H1 (cell line): ENCODE data around the gene COL6A3. TPM values are rescaled to one million over a fixed set of nuclear protein-coding genes. Genes with fewer than 3 reads are reported as not detected.

Experiments used
- CTCF ChIA-PET: fragments of 300-600 bp; sonication (Branson Sonifier 250); formaldehyde crosslinking; loops from one replicate; lab custom pipeline; 2021; ENCODE audit not compliant: partially characterized antibody; lab: Charles Lee
- POLR2A ChIA-PET: fragments of 300-600 bp; sonication (Branson Sonifier 250); formaldehyde crosslinking; loops from one replicate; lab custom pipeline; 2021; ENCODE audit warnings: inconsistent platforms; ENCODE audit not compliant: partially characterized antibody; lab: Charles Lee
- DNase-seq, 2 experiments: peaks; one replicate each; pipeline versions ENCODE4 v3.0.0 to v3.0.0-alpha.2; 2010 to 2022; ENCODE audit warnings: low spot score in 2 of 2, low read depth in 1 of 2, mixed read lengths in 1 of 2
- FAIRE-seq: peaks from 2 replicates; lab custom pipeline; 2011; peaks lifted over from hg19 to GRCh38; lab: Jason Lieb, UNC
- H2AFZ ChIP-seq: 2 replicates; pipeline ENCODE4 v1.8.1; 2012; ENCODE audit warnings: low read length, inconsistent platforms
- H2AK5ac ChIP-seq: 2 replicates; pipeline ENCODE4 v1.6.1; 2013; ENCODE audit warnings: low read depth, low read length
- H2BK120ac ChIP-seq: replicated peaks from 2 replicates; pipeline ENCODE3; 2013; ENCODE audit warnings: low read depth, low read length, inconsistent platforms
- H2BK12ac ChIP-seq: 2 replicates; pipeline ENCODE4 v1.6.1; 2013; ENCODE audit warnings: low read depth, low read length
- H2BK15ac ChIP-seq: 2 replicates; pipeline ENCODE4 v1.6.1; 2013; ENCODE audit warnings: low read length
- H2BK20ac ChIP-seq: 2 replicates; pipeline ENCODE4 v1.6.1; 2013; ENCODE audit warnings: low read length
- H2BK5ac ChIP-seq: 2 replicates; pipeline ENCODE4 v1.6.1; 2013; ENCODE audit warnings: low read depth, low read length
- H3K14ac ChIP-seq: 2 replicates; pipeline ENCODE4 v1.6.1; 2013; ENCODE audit warnings: inconsistent platforms; ENCODE audit not compliant: insufficient read length
- H3K18ac ChIP-seq: 2 replicates; pipeline ENCODE4 v1.6.1; 2013; ENCODE audit warnings: low read length; ENCODE audit errors: extremely low read depth
- H3K23ac ChIP-seq: 2 replicates; pipeline ENCODE4 v1.6.1; 2013; ENCODE audit warnings: inconsistent platforms; ENCODE audit not compliant: insufficient read length
- H3K23me2 ChIP-seq: 2 replicates; pipeline ENCODE4 v1.6.1; 2013; ENCODE audit warnings: low read depth, low read length
- H3K27ac ChIP-seq: 2 replicates; pipeline ENCODE4 v1.6.1; 2011; ENCODE audit warnings: low read depth, low read length, inconsistent platforms
- H3K27me3 ChIP-seq, 4 experiments: replicated peaks in 1 of 4; 1 replicate in 1 of 4; 2 replicates in 3 of 4; pipeline versions ENCODE4 v1.6.1 to v1.8.1; 2011 to 2013; ENCODE audit warnings: low read length in 3 of 4, mild to moderate bottlenecking in 3 of 4, inconsistent platforms in 2 of 4, mixed read lengths in 2 of 4, moderate library complexity in 1 of 4; ENCODE audit not compliant: control insufficient read depth in 3 of 4, insufficient read depth in 3 of 4; ENCODE audit errors: extremely low read depth in 1 of 4
- H3K36me3 ChIP-seq, 4 experiments: 2 replicates each; pipeline versions ENCODE4 v1.6.1 to v1.8.1; 2011 to 2013; ENCODE audit warnings: mild to moderate bottlenecking in 4 of 4, low read length in 3 of 4, moderate library complexity in 2 of 4, control low read depth in 1 of 4, inconsistent platforms in 1 of 4; ENCODE audit not compliant: insufficient read depth in 4 of 4, control insufficient read depth in 2 of 4
- H3K4ac ChIP-seq: replicated peaks from 2 replicates; pipeline ENCODE3; 2013; ENCODE audit warnings: low read length, low read depth, mixed read lengths, inconsistent platforms; ENCODE audit not compliant: insufficient read length
- H3K4me1 ChIP-seq, 4 experiments: replicated peaks in 1 of 4; 1 replicate in 1 of 4; 2 replicates in 3 of 4; pipeline versions ENCODE4 v1.6.1 to v1.8.1; 2011 to 2013; ENCODE audit warnings: low read length in 3 of 4, inconsistent platforms in 2 of 4, mixed read lengths in 1 of 4; ENCODE audit not compliant: insufficient read depth in 4 of 4, control insufficient read depth in 3 of 4
- H3K4me2 ChIP-seq, 2 experiments: 2 replicates each; pipeline versions ENCODE4 v1.6.1 to v1.8.1; 2011 to 2013; ENCODE audit warnings: low read depth in 2 of 2, low read length in 2 of 2, control low read depth in 1 of 2, inconsistent platforms in 1 of 2, mild to moderate bottlenecking in 1 of 2; ENCODE audit not compliant: insufficient read depth in 1 of 2
- H3K4me3 ChIP-seq, 4 experiments: fragments of 200-600, 300-600 bp in 1 of 4; sonication (generic), shearing (Covaris generic), sonication (Bioruptor Twin) in 1 of 4; 2 replicates each; pipeline versions ENCODE4 v1.5.1 to v1.8.1; 2011 to 2016; ENCODE audit warnings: low read length in 4 of 4, low read depth in 3 of 4, control low read depth in 2 of 4, inconsistent platforms in 2 of 4, mild to moderate bottlenecking in 2 of 4, mixed read lengths in 1 of 4, moderate library complexity in 1 of 4; ENCODE audit not compliant: insufficient read depth in 2 of 4; ENCODE audit errors: extremely low read depth in 1 of 4
- H3K56ac ChIP-seq: replicated peaks from 2 replicates; pipeline ENCODE3; 2013; ENCODE audit warnings: low read depth, mild to moderate bottlenecking, mixed read lengths, low read length, inconsistent platforms; ENCODE audit not compliant: insufficient read length
- H3K79me1 ChIP-seq: 2 replicates; pipeline ENCODE4 v1.6.1; 2013; ENCODE audit warnings: low read depth, low read length, control low read depth
- H3K79me2 ChIP-seq, 2 experiments: 2 replicates each; pipeline versions ENCODE4 v1.6.1 to v1.8.1; 2012 to 2013; ENCODE audit warnings: low read length in 2 of 2, mild to moderate bottlenecking in 2 of 2, inconsistent platforms in 1 of 2; ENCODE audit not compliant: insufficient read depth in 2 of 2, control insufficient read depth in 1 of 2
- H3K9ac ChIP-seq, 4 experiments: replicated peaks in 1 of 4; 1 replicate in 1 of 4; 2 replicates in 3 of 4; pipeline versions ENCODE4 v1.6.1 to v1.8.1; 2011 to 2013; ENCODE audit warnings: low read depth in 3 of 4, low read length in 3 of 4, control low read depth in 2 of 4, mild to moderate bottlenecking in 2 of 4, moderate library complexity in 2 of 4, inconsistent platforms in 1 of 4; ENCODE audit errors: extremely low read depth in 1 of 4
- H3K9me3 ChIP-seq, 2 experiments: 2 replicates each; pipeline versions ENCODE4 v1.6.1 to v1.8.1; 2012 to 2013; ENCODE audit warnings: mild to moderate bottlenecking in 2 of 2, moderate library complexity in 2 of 2, control low read depth in 1 of 2, inconsistent platforms in 1 of 2, low read depth in 1 of 2, low read length in 1 of 2, mixed read lengths in 1 of 2; ENCODE audit not compliant: insufficient read depth in 2 of 2
- H4K20me1 ChIP-seq, 2 experiments: replicated peaks in 1 of 2; 2 replicates each; pipeline versions ENCODE3 to v1.8.1; 2011 to 2013; ENCODE audit warnings: inconsistent platforms in 2 of 2, low read length in 2 of 2, mild to moderate bottlenecking in 1 of 2; ENCODE audit not compliant: insufficient read depth in 2 of 2, control insufficient read depth in 1 of 2
- H4K5ac ChIP-seq: 2 replicates; pipeline ENCODE4 v1.6.1; 2013; ENCODE audit warnings: low read length, low read depth, mixed read lengths, inconsistent platforms; ENCODE audit not compliant: insufficient read length
- H4K8ac ChIP-seq: 2 replicates; pipeline ENCODE4 v1.8.0; 2013; ENCODE audit warnings: mild to moderate bottlenecking, moderate library complexity, low read length, inconsistent platforms; ENCODE audit not compliant: insufficient read depth; ENCODE audit errors: extremely low read depth
- H4K91ac ChIP-seq: replicated peaks from 2 replicates; pipeline ENCODE3; 2013; ENCODE audit warnings: low read length, mixed read lengths, inconsistent platforms; ENCODE audit not compliant: insufficient read length
- ATF3 ChIP-seq: IDR thresholded peaks from 2 replicates; pipeline ENCODE4 v1.6.1; 2011; ENCODE audit warnings: low read depth, mild to moderate bottlenecking, low read length; ENCODE audit not compliant: insufficient read depth
- GTF2F1 ChIP-seq: IDR thresholded peaks from 2 replicates; pipeline ENCODE4 v1.6.1; 2012; ENCODE audit warnings: low read depth, low read length, improper control_type of control experiment, borderline replicate concordance
- TCF12 ChIP-seq: IDR thresholded peaks from 2 replicates; pipeline ENCODE4 v1.6.1; 2011; ENCODE audit warnings: low read depth, mild to moderate bottlenecking, low read length
- WGBS, 2 experiments: shearing (Covaris generic) in 1 of 2; methylation state at CpG; one replicate each; pipeline versions ENCODE4 v1.1.6 to v1.1.7; 2013 to 2015; ENCODE audit warnings: low lambda C conversion rate in 2 of 2, mixed read lengths in 2 of 2, inconsistent platforms in 1 of 2, low coverage in 1 of 2, missing lambda C conversion rate in 1 of 2; ENCODE audit not compliant: insufficient replicate concordance in 2 of 2, insufficient coverage in 1 of 2, insufficient read length in 1 of 2; ENCODE audit errors: extremely low coverage in 1 of 2, missing lambda C conversion rate in 1 of 2; 5-methylcytosine and 5-hydroxymethylcytosine counted together
- polyA plus RNA-seq, 7 experiments: library from polyadenylated mRNA; depleted of rRNA in 3 of 7; stranded (reverse) in 5 of 7; unstranded in 2 of 7; fragments of >200 nt in 5 of 7; fragments of 200-250 nt in 2 of 7; gene quantifications; 1 replicate in 5 of 7; 2 replicates in 1 of 7; 4 replicates in 1 of 7; pipeline versions ENCODE4 v1.2.1 to v1.2.3, GENCODE V29; 2011 to 2013; ENCODE audit warnings: missing spikeins in 2 of 7, mixed read lengths in 2 of 7
- total RNA-seq: library from RNA; stranded (reverse); fragmentation: NEBNext Ultra II Directional; extraction: Animal tissue kit (Norgen Biotek cat#: 25700); gene quantifications from 2 replicates; pipeline ENCODE4 v1.2.1, GENCODE V29; 2021

The COL6A3 gene
- total and polyA plus RNA-seq, 2 of the 8 experiments (the other 6 are each of a cell fraction or from before 2014, with no cell fraction given): 1.2 to 3.4 TPM

GRCh38 chr2:237364655-237365054 lies 49.3 kb downstream of the COL6A3 start:
- no peak overlapping the region for H2BK20ac ChIP-seq
- H2BK15ac ChIP-seq: 0 out of 2 replicates have a peak overlapping the region, but pooled peaks have one; percentile 83
- no peak for TF ChIP-seq GTF2F1
- no peak for TF ChIP-seq TCF12
- no peak for TF ChIP-seq ATF3
- H3K79me2 ChIP-seq: no peaks in the 10 kb centered on the region
- FAIRE-seq: no peak
- no peak overlapping the region for H3K9ac ChIP-seq
- H3K18ac ChIP-seq: no peak overlapping the region
- H2BK120ac ChIP-seq: no peak overlapping the region
- no peak overlapping the region for H3K4me3 ChIP-seq
- no peaks in the 10 kb centered on the region for H3K79me1 ChIP-seq
- no peak overlapping the region for H3K23ac ChIP-seq
- no peak overlapping the region for H4K5ac ChIP-seq
- no peak overlapping the region; the same call in 1 of the 2 replicates for H2BK5ac ChIP-seq
- H3K4ac ChIP-seq: no peak overlapping the region
- no peak overlapping the region for H4K91ac ChIP-seq
- ChIA-PET CTCF (no interaction called here), POLR2A (no interaction called here)
- H2AK5ac ChIP-seq: no peak overlapping the region
- no peaks in the 10 kb centered on the region for H3K27me3 ChIP-seq
- H3K36me3 ChIP-seq: no peaks in the 10 kb centered on the region
- no peak for DNase-seq
- peaks cover 0 to 8% (median 5%) of the 10 kb centered on the region in 4 experiments; a peak in 5 of 7 replicates for H3K4me1 ChIP-seq
- H3K4me2 ChIP-seq: no peak overlapping the region
- no peak overlapping the region for H3K27ac ChIP-seq
- peak overlapping the region; percentile 62; the same call in 1 of the 2 replicates for H2BK12ac ChIP-seq
- no peak overlapping the region for H3K56ac ChIP-seq
- H2AFZ ChIP-seq: no peak overlapping the region
- peaks cover 0 to 3% of the 10 kb centered on the region in 2 experiments; a peak in 1 of 4 replicates for H3K9me3 ChIP-seq
- H4K8ac ChIP-seq: no peak overlapping the region
- 85% methylated on average over 7 of the region's 7 CpGs; no CpG with 5 or more reads in 1 of the 2 experiments for WGBS, 2 experiments
- peaks cover 2% of the 10 kb centered on the region; the same call in 1 of the 2 replicates for H3K23me2 ChIP-seq
- H4K20me1 ChIP-seq: peaks cover 0 to 2% of the 10 kb centered on the region in 2 experiments
- H3K14ac ChIP-seq: no peak overlapping the region
